Choroid plexus epithelial cell (primary cell): Measurements from ENCODE around the gene SLC46A1.

Experiments used
- DNase-seq: peaks from one replicate; pipeline ENCODE4 v3.0.0-alpha.2; 2010; ENCODE audit warnings: low read depth
- H3K4me3 ChIP-seq: 2 replicates; pipeline ENCODE4 v1.5.1; 2011; ENCODE audit warnings: low read depth, mild to moderate bottlenecking, control low read depth, low read length, moderate library complexity
- CTCF ChIP-seq: conservative IDR thresholded peaks from 2 replicates; pipeline ENCODE4 v1.5.1; 2011; ENCODE audit warnings: low read depth, mild to moderate bottlenecking, control low read depth, inconsistent platforms, low read length, moderate library complexity

The SLC46A1 gene

GRCh38 chr17:28365487-28365886, 40.5 kb downstream of the SLC46A1 start:
- H3K4me3 ChIP-seq: no peak overlapping the region
- TF ChIP-seq CTCF: no peak
- DNase-seq: no peak

- DNase-seq: no peak
- H3K4me3 ChIP-seq: no peak within 1 kb of the TSS
- no peak for TF ChIP-seq CTCF
These were observed 41.2 kb downstream of the SLC46A1 start, which contains the start of gene SEBOX for GRCh38 chr17:28364665-28365363. TSS of gene SEBOX (minus strand) at chr17:28365199. CDS start at chr17:28365151, 48 bp downstream.

- H3K4me3 ChIP-seq: no peak overlapping the region
- TF ChIP-seq CTCF: no peak
- no peak for DNase-seq
These were observed 42.0 kb downstream of the SLC46A1 start for GRCh38 chr17:28363776-28364650.

GRCh38 chr17:28363186-28363585, 42.8 kb downstream of the SLC46A1 start:
- DNase-seq: no peak
- no peak overlapping the region for H3K4me3 ChIP-seq
- TF ChIP-seq CTCF: no peak

- DNase-seq: no peak
- H3K4me3 ChIP-seq: peak overlapping the region; percentile 92
- TF ChIP-seq CTCF: no peak
These were observed 48.2 kb downstream of the SLC46A1 start for GRCh38 chr17:28357901-28358197.

GRCh38 chr17:28357061-28357900, 48.7 kb downstream of the SLC46A1 start, which contains the start of gene POLDIP2:
TSS of gene POLDIP2 (minus strand) at chr17:28357527. CDS start at chr17:28357448, 79 bp downstream.
- no peak for TF ChIP-seq CTCF
- peak within 1 kb of the TSS; percentile 92 for H3K4me3 ChIP-seq

More at GRCh38 chr17:28357061-28357900, 48.7 kb downstream of the SLC46A1 start, which contains the start of gene POLDIP2:
- DNase-seq: peak; percentile 96
